ENCODE data around the gene RBM39.
A peak's percentile ranks its signal among the peaks of the same experiment; 100 is the strongest.

- TF ChIP-seq SP1 (IDR thresholded peaks at IDR 0.05) (no peak), FOXK2 (IDR thresholded peaks at IDR 0.05) (no peak), ZNF384 (IDR thresholded peaks at IDR 0.05) (no peak), L3MBTL2 (conservative IDR thresholded peaks at IDR 0.05) (no peak), BHLHE40 (IDR thresholded peaks at IDR 0.05; ENCODE audit: borderline replicate concordance) (no peak), ELF4 (IDR thresholded peaks at IDR 0.05) (peak; percentile 67; the same call in 1 of the 2 replicates), PKNOX1 (IDR thresholded peaks at IDR 0.05) (no peak), TARDBP (IDR thresholded peaks at IDR 0.05) (no peak), NFRKB (IDR thresholded peaks at IDR 0.05) (no peak), CTBP1 (IDR thresholded peaks at IDR 0.05; ENCODE audit: borderline replicate concordance) (no peak), HDGF (IDR thresholded peaks at IDR 0.05; ENCODE audit: borderline replicate concordance) (no peak), FOXA1 (IDR thresholded peaks at IDR 0.05) (no peak), FOXM1 (IDR thresholded peaks at IDR 0.05; ENCODE audit: borderline replicate concordance) (no peak)
These were observed 872 bp upstream of the RBM39 start for GRCh38 chr20:35742741-35743523.
